ENCODE data around the gene TGIF2. TPM values are rescaled to one million over a fixed set of nuclear protein-coding genes. Genes with fewer than 3 reads are reported as not detected.
"Not testable (repeated sequence)": the region's sequence is repeated elsewhere in the genome, so short reads cannot be mapped to it uniquely, and the experiment has no call there.

The TGIF2 gene
- total and polyA plus RNA-seq, 11 donors, result 2.1 to 14.9 (median 7.9) TPM

- H3K36me3 ChIP-seq, result peaks cover 0 to 3% (median 0%) of the 10 kb centered on the region in 9 donors
- H3K27ac ChIP-seq, result no peak overlapping the region
- no peak for TF ChIP-seq POLR2A (IDR thresholded peaks at IDR 0.05)
- TF ChIP-seq, protein P1, sequence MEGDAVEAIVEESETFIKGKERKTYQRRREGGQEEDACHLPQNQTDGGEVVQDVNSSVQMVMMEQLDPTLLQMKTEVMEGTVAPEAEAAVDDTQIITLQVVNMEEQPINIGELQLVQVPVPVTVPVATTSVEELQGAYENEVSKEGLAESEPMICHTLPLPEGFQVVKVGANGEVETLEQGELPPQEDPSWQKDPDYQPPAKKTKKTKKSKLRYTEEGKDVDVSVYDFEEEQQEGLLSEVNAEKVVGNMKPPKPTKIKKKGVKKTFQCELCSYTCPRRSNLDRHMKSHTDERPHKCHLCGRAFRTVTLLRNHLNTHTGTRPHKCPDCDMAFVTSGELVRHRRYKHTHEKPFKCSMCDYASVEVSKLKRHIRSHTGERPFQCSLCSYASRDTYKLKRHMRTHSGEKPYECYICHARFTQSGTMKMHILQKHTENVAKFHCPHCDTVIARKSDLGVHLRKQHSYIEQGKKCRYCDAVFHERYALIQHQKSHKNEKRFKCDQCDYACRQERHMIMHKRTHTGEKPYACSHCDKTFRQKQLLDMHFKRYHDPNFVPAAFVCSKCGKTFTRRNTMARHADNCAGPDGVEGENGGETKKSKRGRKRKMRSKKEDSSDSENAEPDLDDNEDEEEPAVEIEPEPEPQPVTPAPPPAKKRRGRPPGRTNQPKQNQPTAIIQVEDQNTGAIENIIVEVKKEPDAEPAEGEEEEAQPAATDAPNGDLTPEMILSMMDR (IDR thresholded peaks at IDR 0.05), result no peak
- H3K4me1 ChIP-seq, result peaks cover 0 to 15% (median 0%) of the 10 kb centered on the region in 12 donors
- 90 to 95% (median 94%) methylated on average over 11 of the region's 11 CpGs for WGBS, 4 donors
- intact Hi-C loops (cut with DNase I), result no loop called here
- no peaks in the 10 kb centered on the region for H3K27me3 ChIP-seq
- ATAC-seq (no peak), DNase-seq (no peak)
- no peak overlapping the region for H3K4me3 ChIP-seq
- no peaks in the 10 kb centered on the region for H3K9me3 ChIP-seq
Measured at GRCh38 chr20:36634342-36634741, 60.9 kb downstream of the TGIF2 start.

- H3K27me3 ChIP-seq; ATAC-seq; H3K9me3 ChIP-seq; H3K27ac ChIP-seq; DNase-seq; H3K4me3 ChIP-seq; H3K36me3 ChIP-seq; H3K4me1 ChIP-seq; intact Hi-C loops (cut with DNase I): not testable (repeated sequence)
- 91 to 98% (median 94%) methylated on average over 12 of the region's 12 CpGs for WGBS, 4 donors
Measured at GRCh38 chr20:36638876-36639400, 65.5 kb downstream of the TGIF2 start.

DNA sequence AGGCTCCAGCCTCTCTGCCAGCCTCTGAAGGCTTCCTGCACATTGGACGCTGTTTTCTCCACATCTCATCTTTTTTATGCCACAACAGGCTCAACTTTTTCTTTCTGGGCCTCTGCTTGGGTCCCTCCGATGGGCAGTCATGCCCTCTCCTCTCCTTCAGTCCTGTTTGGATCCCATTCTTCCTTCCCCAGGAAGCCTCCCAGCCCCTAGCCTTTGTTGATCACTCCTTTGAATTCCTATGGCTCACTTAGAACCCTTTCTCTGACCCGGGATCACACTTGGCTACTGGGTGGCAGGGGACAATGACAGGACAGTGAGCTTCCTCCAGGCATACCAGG is 68.1 kb downstream of the TGIF2 start:
- WGBS, 4 donors, result 82 to 87% (median 85%) methylated on average over 3 of the region's 3 CpGs

DNA sequence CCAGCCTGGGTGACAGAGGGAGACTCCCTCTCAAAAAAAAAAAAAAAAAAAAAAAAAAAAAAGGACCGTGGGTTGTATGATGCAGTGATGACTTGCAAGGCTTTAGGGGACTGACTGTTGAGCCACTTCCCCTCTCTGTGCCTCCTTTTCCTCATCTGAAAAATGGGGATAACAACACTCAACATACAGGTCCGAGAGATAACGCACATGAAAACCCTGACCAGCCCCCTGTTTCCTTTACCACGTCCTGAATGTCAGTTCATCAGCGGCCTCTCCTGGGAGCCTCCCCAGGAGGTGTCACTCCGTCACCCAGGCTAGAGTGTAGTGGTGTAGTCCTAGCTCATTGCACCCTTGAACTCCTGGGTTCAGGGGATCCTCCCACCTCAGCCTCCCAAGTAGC is 68.7 kb downstream of the TGIF2 start:
- H3K27ac ChIP-seq, result no peak overlapping the region
- peaks cover 0 to 11% (median 0%) of the 10 kb centered on the region in 12 donors for H3K4me1 ChIP-seq
- no peak for TF ChIP-seq POLR2A (IDR thresholded peaks at IDR 0.05)
- TF ChIP-seq, protein P1 (IDR thresholded peaks at IDR 0.05), result no peak
- intact Hi-C loops (cut with DNase I), result no loop called here
- no peak for DNase-seq
- H3K9me3 ChIP-seq, result no peaks in the 10 kb centered on the region
- no peak for ATAC-seq
- H3K27me3 ChIP-seq, result no peaks in the 10 kb centered on the region
- no peaks in the 10 kb centered on the region for H3K36me3 ChIP-seq
- no peak overlapping the region for H3K4me3 ChIP-seq
- 75 to 81% (median 78%) methylated on average over 6 of the region's 6 CpGs for WGBS, 4 donors

More for the DNA sequence above, 68.1 kb downstream of the TGIF2 start:
- Histone ChIP-seq H3K4me3 (no peak overlapping the region), H3K27me3 (no peaks in the 10 kb centered on the region), H3K9me3 (no peaks in the 10 kb centered on the region), H3K36me3 (no peaks in the 10 kb centered on the region), H3K4me1 (peaks cover 0 to 8% (median 0%) of the 10 kb centered on the region in 12 donors), H3K27ac (no peak overlapping the region)
- TF ChIP-seq, protein P1 (IDR thresholded peaks at IDR 0.05), result no peak
- TF ChIP-seq POLR2A (IDR thresholded peaks at IDR 0.05), result no peak
- no peak for DNase-seq
- ATAC-seq, result no peak
- intact Hi-C loops (cut with DNase I), result no loop called here

Other genes starting within 250 kb of the TGIF2 start
- 1,000 to 10,000 TPM in 7 of 9 donors, 100 to 1,000 TPM in 2; 521 to 2,387 (median 1,751) TPM for gene MYL9, start 32.1 kb upstream of the TGIF2 start, total RNA-seq
- gene MYL9, start 32.1 kb upstream of the TGIF2 start, polyA plus RNA-seq, result 1,000 to 10,000 TPM in 1 of 2 donors, 100 to 1,000 TPM in 1; 452 to 1,748 TPM
- 10 to 100 TPM; 35.5 to 87.7 (median 63.1) TPM for gene RAB5IF, start 32.2 kb downstream of the TGIF2 start, total RNA-seq
- 100 to 1,000 TPM in 1 of 2 donors, 10 to 100 TPM in 1; 58.1 to 101 TPM for gene RAB5IF, start 32.2 kb downstream of the TGIF2 start, polyA plus RNA-seq
- gene SLA2, start 72.6 kb downstream of the TGIF2 start, total RNA-seq, result 1 to 10 TPM in 2 of 9 donors, under 1 TPM in 7; 0.14 to 3.0 (median 0.38) TPM
- gene SLA2, start 72.6 kb downstream of the TGIF2 start, polyA plus RNA-seq, result under 1 TPM; 0.14 to 0.30 TPM
- gene NDRG3, start 172.5 kb downstream of the TGIF2 start, total RNA-seq, result 10 to 100 TPM; 17.3 to 34.8 (median 31.1) TPM
- 10 to 100 TPM; 21.1 to 22.2 TPM for gene NDRG3, start 172.5 kb downstream of the TGIF2 start, polyA plus RNA-seq
- gene DSN1, start 200.2 kb downstream of the TGIF2 start, total RNA-seq, result 1 to 10 TPM; 3.7 to 6.2 (median 4.9) TPM
- gene DSN1, start 200.2 kb downstream of the TGIF2 start, polyA plus RNA-seq, result 1 to 10 TPM; 3.2 to 7.0 TPM

Data from heart left ventricle (tissue), 16 donors.